Liver (tissue), 9 donors: ENCODE results near the gene NUDT4. TPM values are rescaled to one million over a fixed set of nuclear protein-coding genes. Genes with fewer than 3 reads are reported as not detected.

Experiments
- DNase-seq: peaks from one replicate; pipeline ENCODE4 v3.0.0-alpha.2; 2017; ENCODE audit warnings: low spot score
- H3K27ac ChIP-seq, 2 donors: one replicate each; pipeline ENCODE4 v1.7.0; 2013; ENCODE audit warnings: inconsistent platforms in 2 of 2, low read length in 2 of 2, control low read depth in 1 of 2, low read depth in 1 of 2, mild to moderate bottlenecking in 1 of 2
- H3K27me3 ChIP-seq, 4 donors: one replicate each; pipeline versions ENCODE4 v1.6.1 to v1.7.0; 2013; ENCODE audit warnings: low read length in 3 of 4, inconsistent platforms in 1 of 4, mild to moderate bottlenecking in 1 of 4, moderate library complexity in 1 of 4; ENCODE audit not compliant: control insufficient read depth in 4 of 4, insufficient read depth in 4 of 4
- H3K36me3 ChIP-seq, 4 donors: one replicate each; pipeline versions ENCODE4 v1.6.1 to v1.7.0; 2013; ENCODE audit warnings: low read length in 3 of 4, mild to moderate bottlenecking in 3 of 4, low read depth in 1 of 4, moderate library complexity in 1 of 4; ENCODE audit not compliant: control insufficient read depth in 4 of 4, insufficient read depth in 3 of 4
- H3K4me1 ChIP-seq, 4 donors: one replicate each; pipeline versions ENCODE4 v1.6.1 to v1.7.0; 2013; ENCODE audit warnings: low read length in 3 of 4, mild to moderate bottlenecking in 3 of 4, moderate library complexity in 1 of 4; ENCODE audit not compliant: control insufficient read depth in 4 of 4, insufficient read depth in 4 of 4
- H3K4me3 ChIP-seq, 3 donors: one replicate each; pipeline versions ENCODE4 v1.6.1 to v1.7.0; 2013; ENCODE audit warnings: low read length in 3 of 3, control low read depth in 1 of 3, low read depth in 1 of 3, mild to moderate bottlenecking in 1 of 3
- H3K9ac ChIP-seq, 2 donors: one replicate each; pipeline ENCODE4 v1.7.0; 2013; ENCODE audit warnings: low read length in 2 of 2, mild to moderate bottlenecking in 2 of 2, moderate library complexity in 2 of 2, control low read depth in 1 of 2, low read depth in 1 of 2
- H3K9me3 ChIP-seq, 4 donors: one replicate each; pipeline versions ENCODE4 v1.6.1 to v1.7.0; 2013; ENCODE audit warnings: low read length in 3 of 4; ENCODE audit not compliant: control insufficient read depth in 4 of 4
- EGR1 ChIP-seq, 2 donors: IDR thresholded peaks; 2 replicates each; pipeline ENCODE4 v1.6.1; 2016 to 2018; ENCODE audit warnings: antibody characterized with exemption in 2 of 2, low read depth in 2 of 2
- FOXA1 ChIP-seq: IDR thresholded peaks from 2 replicates; pipeline ENCODE4 v1.6.1; 2016; ENCODE audit warnings: antibody characterized with exemption
- FOXA2 ChIP-seq: IDR thresholded peaks from 2 replicates; pipeline ENCODE4 v1.6.1; 2016; ENCODE audit warnings: antibody characterized with exemption
- GABPA ChIP-seq, 2 donors: IDR thresholded peaks in 1 of 2; conservative IDR thresholded peaks in 1 of 2; 2 replicates each; pipeline ENCODE4 v1.6.1; 2016; ENCODE audit warnings: antibody characterized with exemption in 2 of 2, mild to moderate bottlenecking in 1 of 2, moderate library complexity in 1 of 2
- HNF4A ChIP-seq, 2 donors: conservative IDR thresholded peaks; 2 replicates each; pipeline ENCODE4 v1.6.1; 2016; ENCODE audit warnings: antibody characterized with exemption in 2 of 2, mild to moderate bottlenecking in 2 of 2
- HNF4G ChIP-seq: IDR thresholded peaks from 2 replicates; pipeline ENCODE4 v1.6.1; 2016; ENCODE audit warnings: antibody characterized with exemption
- JUND ChIP-seq, 2 donors: IDR thresholded peaks; 2 replicates each; pipeline ENCODE4 v1.6.1; 2016; ENCODE audit warnings: antibody characterized with exemption in 2 of 2
- NR2F2 ChIP-seq: IDR thresholded peaks from 2 replicates; pipeline ENCODE4 v1.6.1; 2016; ENCODE audit warnings: antibody characterized with exemption
- RAD21 ChIP-seq, 2 donors: IDR thresholded peaks; 2 replicates each; pipeline ENCODE4 v1.6.1; 2016; ENCODE audit warnings: antibody characterized with exemption in 2 of 2, mild to moderate bottlenecking in 2 of 2
- RXRA ChIP-seq, 2 donors: IDR thresholded peaks; 2 replicates each; pipeline ENCODE4 v1.6.1; 2017 to 2018; ENCODE audit warnings: antibody characterized with exemption in 2 of 2, mild to moderate bottlenecking in 1 of 2
- SP1 ChIP-seq: IDR thresholded peaks from 2 replicates; pipeline ENCODE4 v1.6.1; 2018; ENCODE audit warnings: antibody characterized with exemption, mild to moderate bottlenecking
- TAF1 ChIP-seq: conservative IDR thresholded peaks from 2 replicates; pipeline ENCODE4 v1.6.1; 2016; ENCODE audit warnings: antibody characterized with exemption, mild to moderate bottlenecking
- YY1 ChIP-seq: IDR thresholded peaks from 2 replicates; pipeline ENCODE4 v1.6.1; 2016; ENCODE audit warnings: antibody characterized with exemption, mild to moderate bottlenecking
- WGBS: extraction: QIAGEN DNeasy Blood & Tissue Kit; methylation state at CpG from one replicate; pipeline ENCODE4 v1.1.7; 2013; 5-methylcytosine and 5-hydroxymethylcytosine counted together
- polyA plus RNA-seq, 2 donors: library from polyadenylated mRNA; stranded (reverse) in 1 of 2; unstranded in 1 of 2; fragments of 200-250 nt in 1 of 2; fragments of >200 nt in 1 of 2; fragmentation: Nextera tagmentation in 1 of 2; extraction: Ambion mirVana in 1 of 2; gene quantifications; one replicate each; pipeline versions ENCODE4 v1.2.1 to v1.2.3, GENCODE V29; 2013 to 2015
- total RNA-seq, 2 donors: library from RNA; depleted of rRNA; stranded (reverse); fragments of >200 nt; gene quantifications; one replicate each; pipeline ENCODE4 v1.2.3, GENCODE V29; 2014
- TF ChIP-seq, protein P1 (sequence below): IDR thresholded peaks from 2 replicates; pipeline ENCODE4 v1.6.1; 2016; ENCODE audit warnings: antibody characterized with exemption
- TF ChIP-seq, protein P2 (sequence below): IDR thresholded peaks from 2 replicates; pipeline ENCODE4 v1.6.1; 2016; ENCODE audit warnings: antibody characterized with exemption
- TF ChIP-seq, protein P3 (sequence below): fragments of 150-350 bp; IDR thresholded peaks from 2 replicates; pipeline ENCODE4 v1.5.1; 2017; ENCODE audit warnings: improper control_type of control experiment, low read depth, low read length; ENCODE audit not compliant: missing input control
- TF ChIP-seq, protein P4 (sequence below): IDR thresholded peaks from 2 replicates; pipeline ENCODE4 v1.6.1; 2016; ENCODE audit warnings: antibody characterized with exemption
- TF ChIP-seq, protein P5 (sequence below): IDR thresholded peaks from 2 replicates; pipeline ENCODE4 v1.6.1; 2016; ENCODE audit warnings: antibody characterized with exemption, mild to moderate bottlenecking
- donor health status: healthy.
- donor health status: healthy.
- donor health status: healthy.
- donor health status: healthy.
- donor health status: healthy.

Gene NUDT4
- total and polyA plus RNA-seq, 4 donors, result 8.9 to 141 (median 11.9) TPM

DNA sequence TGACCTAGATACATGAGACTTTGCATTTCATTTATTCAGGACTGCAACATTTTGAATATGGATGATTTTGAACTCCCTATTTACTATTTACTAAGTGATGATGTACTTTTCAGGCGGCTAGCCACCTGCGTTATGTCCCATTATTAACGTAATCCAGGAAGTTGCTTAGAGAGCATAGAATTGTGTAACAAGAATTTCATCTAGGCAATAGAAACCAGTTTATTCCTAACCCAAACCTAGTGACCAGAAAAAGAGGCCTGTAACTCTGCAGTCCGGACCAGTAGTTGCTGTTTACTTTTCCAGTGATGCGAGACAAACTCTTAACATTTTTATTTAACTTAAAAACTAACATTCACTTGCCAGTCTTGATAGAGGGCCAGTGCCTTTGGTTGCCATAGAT lies 12.3 kb downstream of the NUDT4 start:
- no peak for DNase-seq
- H3K27me3 ChIP-seq, result no peaks in the 10 kb centered on the region
- WGBS, result 41% methylated on average over 5 of the region's 5 CpGs
- H3K27ac ChIP-seq, result no peak overlapping the region
- H3K4me3 ChIP-seq, result no peak overlapping the region
- H3K9ac ChIP-seq, result no peak overlapping the region
- H3K36me3 ChIP-seq, result no peaks in the 10 kb centered on the region
- H3K9me3 ChIP-seq, result no peaks in the 10 kb centered on the region
- H3K4me1 ChIP-seq, result peaks cover 4 to 18% (median 6%) of the 10 kb centered on the region in 4 donors
- TF ChIP-seq FOXA2, result peak; percentile 33
- TF ChIP-seq, protein P1, sequence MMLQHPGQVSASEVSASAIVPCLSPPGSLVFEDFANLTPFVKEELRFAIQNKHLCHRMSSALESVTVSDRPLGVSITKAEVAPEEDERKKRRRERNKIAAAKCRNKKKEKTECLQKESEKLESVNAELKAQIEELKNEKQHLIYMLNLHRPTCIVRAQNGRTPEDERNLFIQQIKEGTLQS, result no peak
- no peak for TF ChIP-seq TAF1
- no peak for TF ChIP-seq JUND (IDR thresholded peaks at IDR 0.05)
- no peak for TF ChIP-seq SP1

DNA sequence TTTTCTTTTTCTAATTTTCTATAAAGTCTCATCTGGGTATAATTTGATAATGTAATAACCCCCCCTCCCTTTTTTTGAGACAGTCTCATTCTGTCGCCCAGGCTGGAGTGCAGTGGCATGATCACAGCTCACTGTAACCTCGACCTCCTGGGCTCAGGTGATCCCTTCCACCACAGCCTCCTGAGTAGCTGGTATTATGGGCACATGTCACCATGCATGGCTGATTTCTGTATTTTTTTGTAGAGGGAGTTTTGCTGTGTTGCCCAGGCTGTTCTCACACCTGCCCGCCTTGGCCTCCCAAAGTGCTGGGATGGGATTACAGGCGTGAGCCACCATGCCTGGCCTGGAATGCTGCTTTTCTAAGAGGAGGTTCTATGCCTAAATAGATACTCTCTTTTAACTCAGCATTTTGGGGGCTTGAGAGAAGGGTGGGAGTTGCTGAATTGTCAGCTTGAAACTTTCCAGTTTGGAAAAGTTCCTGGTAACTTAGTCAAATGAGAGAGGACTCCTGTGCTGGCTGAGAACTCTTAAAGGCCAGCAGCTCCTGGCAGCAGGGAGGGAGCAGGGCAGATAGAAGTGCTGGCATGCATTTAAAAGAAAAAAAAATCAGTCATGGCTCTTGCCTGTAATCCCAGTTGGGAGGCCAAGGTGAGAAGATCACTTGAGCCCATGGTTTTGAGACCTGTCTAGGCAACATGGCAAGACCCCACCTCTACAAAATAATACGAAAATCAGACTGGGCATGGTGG lies 13.0 kb downstream of the NUDT4 start:
- no peak overlapping the region for H3K9ac ChIP-seq
- no peak for TF ChIP-seq YY1
- TF ChIP-seq RXRA (IDR thresholded peaks at IDR 0.05), result no peak
- TF ChIP-seq, protein P2, sequence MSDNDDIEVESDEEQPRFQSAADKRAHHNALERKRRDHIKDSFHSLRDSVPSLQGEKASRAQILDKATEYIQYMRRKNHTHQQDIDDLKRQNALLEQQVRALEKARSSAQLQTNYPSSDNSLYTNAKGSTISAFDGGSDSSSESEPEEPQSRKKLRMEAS, result no peak
- no peak for TF ChIP-seq GABPA (IDR thresholded peaks at IDR 0.05 in 1 of 2, conservative IDR thresholded peaks at IDR 0.05 in 1 of 2)
- no peak for TF ChIP-seq RAD21 (IDR thresholded peaks at IDR 0.05)
- TF ChIP-seq, protein P3, sequence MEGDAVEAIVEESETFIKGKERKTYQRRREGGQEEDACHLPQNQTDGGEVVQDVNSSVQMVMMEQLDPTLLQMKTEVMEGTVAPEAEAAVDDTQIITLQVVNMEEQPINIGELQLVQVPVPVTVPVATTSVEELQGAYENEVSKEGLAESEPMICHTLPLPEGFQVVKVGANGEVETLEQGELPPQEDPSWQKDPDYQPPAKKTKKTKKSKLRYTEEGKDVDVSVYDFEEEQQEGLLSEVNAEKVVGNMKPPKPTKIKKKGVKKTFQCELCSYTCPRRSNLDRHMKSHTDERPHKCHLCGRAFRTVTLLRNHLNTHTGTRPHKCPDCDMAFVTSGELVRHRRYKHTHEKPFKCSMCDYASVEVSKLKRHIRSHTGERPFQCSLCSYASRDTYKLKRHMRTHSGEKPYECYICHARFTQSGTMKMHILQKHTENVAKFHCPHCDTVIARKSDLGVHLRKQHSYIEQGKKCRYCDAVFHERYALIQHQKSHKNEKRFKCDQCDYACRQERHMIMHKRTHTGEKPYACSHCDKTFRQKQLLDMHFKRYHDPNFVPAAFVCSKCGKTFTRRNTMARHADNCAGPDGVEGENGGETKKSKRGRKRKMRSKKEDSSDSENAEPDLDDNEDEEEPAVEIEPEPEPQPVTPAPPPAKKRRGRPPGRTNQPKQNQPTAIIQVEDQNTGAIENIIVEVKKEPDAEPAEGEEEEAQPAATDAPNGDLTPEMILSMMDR, result no peak
- TF ChIP-seq TAF1, result no peak
- TF ChIP-seq FOXA1, result no peak
- TF ChIP-seq, protein P4, sequence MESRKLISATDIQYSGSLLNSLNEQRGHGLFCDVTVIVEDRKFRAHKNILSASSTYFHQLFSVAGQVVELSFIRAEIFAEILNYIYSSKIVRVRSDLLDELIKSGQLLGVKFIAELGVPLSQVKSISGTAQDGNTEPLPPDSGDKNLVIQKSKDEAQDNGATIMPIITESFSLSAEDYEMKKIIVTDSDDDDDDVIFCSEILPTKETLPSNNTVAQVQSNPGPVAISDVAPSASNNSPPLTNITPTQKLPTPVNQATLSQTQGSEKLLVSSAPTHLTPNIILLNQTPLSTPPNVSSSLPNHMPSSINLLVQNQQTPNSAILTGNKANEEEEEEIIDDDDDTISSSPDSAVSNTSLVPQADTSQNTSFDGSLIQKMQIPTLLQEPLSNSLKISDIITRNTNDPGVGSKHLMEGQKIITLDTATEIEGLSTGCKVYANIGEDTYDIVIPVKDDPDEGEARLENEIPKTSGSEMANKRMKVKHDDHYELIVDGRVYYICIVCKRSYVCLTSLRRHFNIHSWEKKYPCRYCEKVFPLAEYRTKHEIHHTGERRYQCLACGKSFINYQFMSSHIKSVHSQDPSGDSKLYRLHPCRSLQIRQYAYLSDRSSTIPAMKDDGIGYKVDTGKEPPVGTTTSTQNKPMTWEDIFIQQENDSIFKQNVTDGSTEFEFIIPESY, result no peak
- TF ChIP-seq NR2F2, result no peak
- no peak for TF ChIP-seq JUND (IDR thresholded peaks at IDR 0.05)
- TF ChIP-seq, protein P5, sequence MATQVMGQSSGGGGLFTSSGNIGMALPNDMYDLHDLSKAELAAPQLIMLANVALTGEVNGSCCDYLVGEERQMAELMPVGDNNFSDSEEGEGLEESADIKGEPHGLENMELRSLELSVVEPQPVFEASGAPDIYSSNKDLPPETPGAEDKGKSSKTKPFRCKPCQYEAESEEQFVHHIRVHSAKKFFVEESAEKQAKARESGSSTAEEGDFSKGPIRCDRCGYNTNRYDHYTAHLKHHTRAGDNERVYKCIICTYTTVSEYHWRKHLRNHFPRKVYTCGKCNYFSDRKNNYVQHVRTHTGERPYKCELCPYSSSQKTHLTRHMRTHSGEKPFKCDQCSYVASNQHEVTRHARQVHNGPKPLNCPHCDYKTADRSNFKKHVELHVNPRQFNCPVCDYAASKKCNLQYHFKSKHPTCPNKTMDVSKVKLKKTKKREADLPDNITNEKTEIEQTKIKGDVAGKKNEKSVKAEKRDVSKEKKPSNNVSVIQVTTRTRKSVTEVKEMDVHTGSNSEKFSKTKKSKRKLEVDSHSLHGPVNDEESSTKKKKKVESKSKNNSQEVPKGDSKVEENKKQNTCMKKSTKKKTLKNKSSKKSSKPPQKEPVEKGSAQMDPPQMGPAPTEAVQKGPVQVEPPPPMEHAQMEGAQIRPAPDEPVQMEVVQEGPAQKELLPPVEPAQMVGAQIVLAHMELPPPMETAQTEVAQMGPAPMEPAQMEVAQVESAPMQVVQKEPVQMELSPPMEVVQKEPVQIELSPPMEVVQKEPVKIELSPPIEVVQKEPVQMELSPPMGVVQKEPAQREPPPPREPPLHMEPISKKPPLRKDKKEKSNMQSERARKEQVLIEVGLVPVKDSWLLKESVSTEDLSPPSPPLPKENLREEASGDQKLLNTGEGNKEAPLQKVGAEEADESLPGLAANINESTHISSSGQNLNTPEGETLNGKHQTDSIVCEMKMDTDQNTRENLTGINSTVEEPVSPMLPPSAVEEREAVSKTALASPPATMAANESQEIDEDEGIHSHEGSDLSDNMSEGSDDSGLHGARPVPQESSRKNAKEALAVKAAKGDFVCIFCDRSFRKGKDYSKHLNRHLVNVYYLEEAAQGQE, result no peak
- no peak for TF ChIP-seq EGR1 (IDR thresholded peaks at IDR 0.05; ENCODE audit: low read depth in 2 of 2)
- no peak for TF ChIP-seq HNF4G
- no peak for TF ChIP-seq HNF4A (conservative IDR thresholded peaks at IDR 0.05)
- TF ChIP-seq FOXA2, result no peak
- TF ChIP-seq, protein P1, result no peak
- no peak for TF ChIP-seq SP1
- H3K27me3 ChIP-seq, result no peaks in the 10 kb centered on the region
- DNase-seq, result no peak
- H3K36me3 ChIP-seq, result no peaks in the 10 kb centered on the region
- no peaks in the 10 kb centered on the region for H3K9me3 ChIP-seq
- H3K27ac ChIP-seq, result no peak overlapping the region
- WGBS, result 90% methylated on average over 5 of the region's 5 CpGs
- no peak overlapping the region for H3K4me3 ChIP-seq
- H3K4me1 ChIP-seq, result peaks cover 2 to 18% (median 6%) of the 10 kb centered on the region in 4 donors
